ENCODE results near the gene TTYH2.
"Not testable (repeated sequence)": the region's sequence is repeated elsewhere in the genome, so short reads cannot be mapped to it uniquely, and the experiment has no call there.

TTYH2 gene

GRCh38 chr17:74237321-74237720, 23.9 kb downstream of the TTYH2 start:
- DNase-seq: no peak

- no peak for DNase-seq
These were observed 25.8 kb downstream of the TTYH2 start for GRCh38 chr17:74239172-74239571.

GRCh38 chr17:74240618-74241205, 27.3 kb downstream of the TTYH2 start:
- no peak for DNase-seq

- DNase-seq: no peak
These were observed 28.1 kb downstream of the TTYH2 start for GRCh38 chr17:74241431-74241830.

- DNase-seq: no peak
These were observed 28.5 kb downstream of the TTYH2 start for GRCh38 chr17:74241847-74242246.

GRCh38 chr17:74243013-74243755, 29.8 kb downstream of the TTYH2 start:
- DNase-seq: no peak

- no peak for DNase-seq
These were observed 30.8 kb downstream of the TTYH2 start for GRCh38 chr17:74244128-74244527.

GRCh38 chr17:74244548-74244947, 31.2 kb downstream of the TTYH2 start:
- DNase-seq: no peak

- peak; percentile 21 for DNase-seq
These were observed 31.9 kb downstream of the TTYH2 start for GRCh38 chr17:74245145-74245831.

- DNase-seq: no peak
These were observed 32.5 kb downstream of the TTYH2 start for GRCh38 chr17:74245871-74246270.

GRCh38 chr17:74249590-74250270, 36.4 kb downstream of the TTYH2 start:
- no peak for DNase-seq

- DNase-seq: no peak
These were observed 37.1 kb downstream of the TTYH2 start for GRCh38 chr17:74250324-74250995.

GRCh38 chr17:74251051-74251450, 37.7 kb downstream of the TTYH2 start:
- DNase-seq: no peak

GRCh38 chr17:74251569-74251968, 38.2 kb downstream of the TTYH2 start:
- no peak for DNase-seq

- no peak for DNase-seq
These were observed 38.8 kb downstream of the TTYH2 start for GRCh38 chr17:74252211-74252610.

GRCh38 chr17:74253036-74253435, 39.7 kb downstream of the TTYH2 start:
- no peak for DNase-seq

- no peak for DNase-seq
These were observed 43.9 kb downstream of the TTYH2 start for GRCh38 chr17:74257311-74257710.

- DNase-seq: peak; percentile 85
These were observed 46.5 kb downstream of the TTYH2 start for GRCh38 chr17:74259667-74260524.

GRCh38 chr17:74260525-74260850, 47.1 kb downstream of the TTYH2 start:
- no peak for DNase-seq

GRCh38 chr17:74262601-74263000, 49.2 kb downstream of the TTYH2 start:
- DNase-seq: no peak

GRCh38 chr17:74267054-74267453, 53.7 kb downstream of the TTYH2 start:
- DNase-seq: not testable (repeated sequence)

- no peak for DNase-seq
These were observed 54.2 kb downstream of the TTYH2 start for GRCh38 chr17:74267579-74267978.

Measured in NCI-H69 (cell line).